HPDE6-E6E7 (cell line): ENCODE results near the gene EHD1.

Experiments used
- DNase-seq: peaks from one replicate; pipeline ENCODE4 v3.0.0; 2011; ENCODE audit warnings: missing footprints; ENCODE audit errors: extremely low spot score

Gene EHD1

DNA sequence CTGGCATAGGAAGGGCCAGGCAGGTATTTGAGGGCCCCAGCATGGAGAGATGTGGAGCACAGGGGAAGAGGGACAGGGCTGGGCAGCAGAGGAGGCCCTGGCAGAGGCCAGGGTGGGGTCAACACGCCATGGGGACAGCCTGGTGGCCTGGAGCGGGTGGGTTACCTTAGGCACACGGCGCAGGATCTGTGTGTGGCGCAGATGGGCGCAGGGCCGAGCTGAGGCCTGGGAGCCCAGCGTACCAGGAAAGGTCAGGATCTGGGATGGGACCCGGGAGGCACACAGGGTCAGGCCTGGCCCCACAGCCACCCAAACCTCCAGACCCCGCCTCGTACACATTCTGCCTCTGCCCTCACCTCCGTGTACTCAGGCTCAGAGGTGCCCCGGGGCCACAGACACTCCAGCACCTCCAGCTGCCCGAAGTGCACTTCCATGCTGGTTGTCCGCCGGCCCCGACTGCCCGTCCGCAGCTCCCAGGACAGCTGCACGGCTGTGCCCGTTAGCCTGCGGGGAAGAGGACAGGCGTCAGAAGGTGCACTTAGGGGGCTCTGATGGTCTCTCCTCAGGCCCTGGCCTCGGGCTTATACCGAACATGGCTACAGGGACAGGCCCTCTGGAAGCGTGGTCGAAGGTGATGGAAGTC is 32.2 kb upstream of the EHD1 start:
- no peak for DNase-seq

DNA sequence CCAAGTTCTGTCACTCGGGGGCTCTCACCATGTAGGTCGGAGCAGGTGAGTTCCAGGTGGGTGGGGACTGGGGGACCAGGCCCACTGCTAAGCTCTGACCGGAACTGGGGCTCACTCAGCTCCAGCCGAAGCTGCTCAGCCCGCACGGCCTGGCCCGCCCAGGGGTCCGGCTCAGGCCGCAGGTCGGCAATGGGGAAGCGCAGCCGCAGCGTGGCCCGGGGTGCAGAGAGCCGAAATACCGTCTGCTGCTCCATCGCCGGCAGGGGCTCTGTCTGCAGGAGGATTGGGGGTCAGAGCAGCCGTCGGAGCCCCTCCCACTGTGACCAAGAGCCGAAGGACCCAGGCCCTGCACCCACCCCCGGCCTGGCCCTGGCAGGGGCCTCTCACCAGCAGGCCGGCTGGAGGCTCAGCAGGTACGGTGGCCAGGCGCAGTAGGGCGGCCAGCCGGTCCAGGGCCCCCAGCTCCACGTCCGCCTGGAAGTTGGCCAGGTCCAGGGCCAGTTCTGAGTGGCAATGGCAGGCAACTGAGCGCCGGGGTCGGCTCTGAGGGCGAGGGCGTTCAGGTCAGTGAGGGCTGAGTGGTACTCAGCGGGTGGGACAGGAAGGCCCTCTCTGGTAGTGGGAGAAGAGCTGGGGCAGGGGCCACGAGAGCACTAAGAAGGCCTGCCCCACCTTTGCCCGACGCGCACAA is 31.4 kb upstream of the EHD1 start:
- no peak for DNase-seq

DNA sequence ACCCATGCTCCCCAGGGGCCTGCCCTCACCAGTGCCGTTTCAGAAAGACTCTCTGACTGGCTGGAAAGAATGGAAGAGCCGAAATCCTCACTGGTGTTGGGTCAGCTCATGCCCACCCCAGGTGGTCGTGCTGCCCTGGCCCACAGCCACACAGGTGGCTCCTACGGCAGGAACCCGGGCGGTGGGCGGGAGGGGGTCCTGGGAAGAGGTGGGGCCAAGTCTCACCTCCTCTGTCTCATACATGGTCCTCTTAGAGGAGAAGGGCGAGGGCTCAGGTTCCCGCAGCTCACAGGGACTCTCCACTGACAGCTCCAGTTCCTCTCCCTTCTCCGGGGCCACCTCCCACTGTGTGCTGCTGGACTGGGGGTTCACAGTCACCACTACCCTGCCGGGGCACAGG is 30.3 kb upstream of the EHD1 start:
- DNase-seq, result no peak

DNA sequence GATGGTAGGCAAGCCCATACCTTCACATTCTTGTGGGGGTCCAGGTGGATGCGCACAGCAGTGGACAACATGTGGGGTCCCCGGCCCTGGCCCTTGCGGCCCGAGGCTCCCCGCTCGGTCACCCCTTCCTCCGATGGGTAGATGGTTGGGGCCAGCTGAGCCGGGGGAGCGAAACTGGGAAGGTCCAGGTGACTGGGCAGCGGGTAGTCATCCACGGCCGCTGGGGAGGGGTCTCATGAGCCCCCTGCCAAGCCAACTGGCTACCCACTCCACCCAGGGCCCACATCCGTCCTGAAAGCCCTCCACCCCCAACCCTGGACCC is 27.9 kb upstream of the EHD1 start:
- no peak for DNase-seq

GRCh38 chr11:64905516-64906313 is 27.3 kb upstream of the EHD1 start:
- DNase-seq, result no peak

- DNase-seq, result no peak
Measured at GRCh38 chr11:64903291-64903833, 24.9 kb upstream of the EHD1 start.

- no peak for DNase-seq
Measured at GRCh38 chr11:64902102-64902900, 23.9 kb upstream of the EHD1 start.

DNA sequence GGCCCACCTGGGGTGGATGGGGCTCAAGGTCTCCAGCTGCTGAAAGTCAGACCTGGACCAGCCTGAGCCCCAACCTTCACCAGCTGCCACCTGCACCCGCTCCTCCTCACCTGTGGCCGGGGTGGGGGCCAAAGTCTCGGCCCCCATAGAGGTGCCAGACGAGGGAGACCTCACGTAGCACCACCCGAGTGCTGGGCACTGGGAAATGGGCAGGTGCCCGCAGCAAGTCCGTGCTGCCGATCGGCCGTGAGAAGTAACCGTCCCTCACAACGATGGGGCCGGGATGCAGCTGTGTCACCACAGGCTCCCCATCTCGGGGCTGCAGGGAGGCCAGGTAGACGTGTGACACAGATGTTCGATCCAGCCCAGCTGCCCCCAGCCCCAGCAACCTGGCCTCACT is 22.4 kb upstream of the EHD1 start:
- no peak for DNase-seq

GRCh38 chr11:64900263-64900678 is 21.9 kb upstream of the EHD1 start:
- DNase-seq, result peak; percentile 94

DNA sequence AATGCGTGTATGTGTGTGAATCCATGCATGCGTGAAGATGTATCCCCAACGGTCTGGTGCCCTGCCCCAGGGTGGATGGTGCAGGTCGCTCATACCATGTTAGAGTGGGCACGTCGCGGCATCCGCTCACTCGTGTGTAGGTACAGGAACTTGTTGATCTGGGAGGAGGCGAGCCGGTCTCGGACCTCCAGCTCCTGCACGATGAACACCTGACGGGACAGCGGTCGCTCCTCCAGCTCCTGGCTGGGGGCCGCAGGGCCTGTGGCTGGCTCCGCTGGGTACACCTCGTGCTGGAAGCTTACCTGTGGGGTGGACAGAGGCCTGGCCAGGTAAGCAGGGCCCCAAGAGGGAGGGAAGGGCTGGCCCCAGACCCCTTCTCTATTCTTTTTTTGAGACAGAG is 20.1 kb upstream of the EHD1 start:
- no peak for DNase-seq

DNA sequence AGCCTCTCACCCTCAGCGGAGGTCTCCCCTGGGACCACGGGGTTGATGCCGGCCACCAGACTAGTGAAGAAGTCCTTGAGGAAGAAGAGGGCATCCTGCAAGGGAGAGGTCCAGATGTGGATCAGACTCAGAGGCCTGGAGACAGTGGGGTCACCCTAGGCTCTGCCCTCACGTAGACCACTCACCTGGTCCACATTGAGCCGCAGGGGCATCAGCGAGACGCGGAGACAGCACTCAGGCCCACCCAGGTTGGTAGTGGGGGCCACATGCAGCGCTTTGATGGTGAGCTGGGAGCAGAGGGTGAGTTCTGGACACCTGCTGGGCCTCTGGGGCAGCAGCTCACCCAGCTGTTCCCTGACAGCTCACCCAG is 19.6 kb upstream of the EHD1 start:
- DNase-seq, result no peak

- no peak for DNase-seq
Measured at GRCh38 chr11:64897381-64898075, 19.1 kb upstream of the EHD1 start.

GRCh38 chr11:64896448-64897022 is 18.1 kb upstream of the EHD1 start:
- no peak for DNase-seq

GRCh38 chr11:64894812-64895452 is 16.5 kb upstream of the EHD1 start:
- DNase-seq, result no peak

DNA sequence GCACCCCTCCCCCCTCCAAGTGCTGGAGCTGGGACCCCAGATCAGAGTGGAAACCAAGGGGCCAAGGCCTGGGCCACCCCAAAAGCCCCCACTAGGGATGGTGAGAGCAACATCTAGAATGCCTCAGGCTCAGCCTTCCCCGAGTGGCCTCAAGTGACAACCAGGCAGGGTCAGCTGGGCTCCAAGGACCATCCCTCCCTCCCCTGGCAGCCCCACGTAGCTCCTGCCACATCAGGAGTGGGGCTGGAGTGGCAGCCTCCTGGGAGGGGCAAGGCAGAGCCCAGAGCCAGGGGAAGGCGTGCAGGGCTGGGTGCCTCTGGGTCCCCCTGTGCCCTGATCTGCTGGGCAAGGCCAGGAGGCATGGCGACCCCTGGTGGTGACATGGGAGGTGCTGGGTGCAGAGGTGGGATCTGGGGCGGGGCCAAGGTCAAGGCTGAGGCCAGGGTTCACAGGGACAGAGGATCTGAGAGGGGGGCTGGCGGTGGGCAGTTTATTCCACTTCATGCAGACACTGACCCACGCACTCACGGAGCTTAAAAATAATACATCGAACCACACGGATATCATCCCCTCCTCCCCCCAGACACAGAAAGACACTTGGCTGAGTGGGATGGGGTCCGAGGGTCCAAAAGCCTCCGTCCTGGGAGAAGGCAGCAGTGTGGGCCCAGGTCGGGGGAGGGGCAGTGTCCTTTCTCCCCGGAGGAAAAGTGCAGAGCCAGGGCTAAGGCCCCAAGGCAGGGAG is 15.8 kb upstream of the EHD1 start:
- DNase-seq, result peak; percentile 66

DNA sequence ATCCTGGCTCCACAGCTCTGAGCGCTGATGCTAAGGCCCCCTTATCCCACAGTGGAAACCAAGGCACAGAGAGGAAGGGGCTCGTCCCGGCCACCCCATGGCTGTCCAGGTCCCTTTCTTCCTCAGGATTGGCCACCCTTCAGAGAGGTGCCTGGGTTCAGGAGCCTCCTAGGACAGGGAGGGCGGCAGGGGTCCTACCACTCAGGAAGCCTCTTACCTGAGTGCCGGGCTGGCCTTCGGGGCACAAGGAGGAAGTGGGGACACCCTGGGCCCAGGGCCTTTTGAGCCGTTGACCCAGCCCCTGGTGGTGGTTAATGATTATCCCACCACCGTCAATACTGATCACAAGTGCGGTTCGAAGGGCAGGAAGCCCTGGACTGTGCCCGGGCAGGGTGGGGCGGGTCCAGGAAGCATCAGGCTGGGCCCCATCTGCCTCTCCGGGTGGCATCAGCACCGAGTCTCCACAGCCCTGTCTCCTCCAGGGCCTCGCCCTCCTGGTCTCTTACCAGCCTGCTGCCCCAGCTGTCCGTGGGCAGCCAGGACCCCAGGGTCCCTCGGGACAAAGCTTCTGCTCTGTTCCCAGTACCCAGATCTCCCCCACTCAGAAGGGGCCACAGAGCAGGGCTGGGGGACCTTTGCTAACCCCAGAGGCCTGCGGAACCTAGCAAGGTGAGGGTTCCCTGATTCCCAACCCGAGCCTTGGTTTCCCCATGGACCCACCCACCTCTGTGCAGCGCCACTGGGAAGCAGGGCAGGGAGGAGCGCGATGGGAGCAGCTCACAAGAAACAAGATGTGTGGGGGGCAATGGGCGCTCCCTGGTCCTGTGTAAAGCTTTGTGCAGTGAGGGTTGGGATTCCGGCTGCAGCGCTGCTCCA is 15.0 kb upstream of the EHD1 start:
- no peak for DNase-seq

DNA sequence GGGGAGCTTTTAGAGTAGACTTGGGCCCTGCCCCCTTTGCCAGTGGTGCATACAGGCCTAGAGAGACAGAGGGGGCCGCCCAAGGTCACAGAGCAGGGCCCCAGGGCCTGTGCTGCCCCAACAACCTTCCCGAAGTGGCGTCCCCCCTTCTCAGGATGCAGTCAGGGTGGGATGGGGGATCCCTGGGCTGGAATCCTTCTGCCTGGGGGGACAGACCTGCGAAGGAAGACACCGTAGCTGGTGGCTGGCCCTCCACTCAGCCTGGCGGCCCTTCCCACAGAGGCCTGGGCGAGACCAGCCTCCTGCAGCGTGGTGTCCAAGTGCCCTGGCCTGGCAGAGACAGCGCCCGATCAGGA is 14.4 kb upstream of the EHD1 start:
- no peak for DNase-seq

GRCh38 chr11:64892411-64892831 is 14.0 kb upstream of the EHD1 start:
- DNase-seq, result no peak

- no peak for DNase-seq
Measured at GRCh38 chr11:64891880-64892279, 13.5 kb upstream of the EHD1 start.
